NOMO-1 (cell line): ENCODE data around the gene CYB561D1.

Experiments
- DNase-seq, 2 experiments: peaks; one replicate each; lab custom pipeline; 2025; ENCODE audit not compliant: unreplicated experiment in 2 of 2; lab: John Stamatoyannopoulos, UW

Gene CYB561D1

DNA sequence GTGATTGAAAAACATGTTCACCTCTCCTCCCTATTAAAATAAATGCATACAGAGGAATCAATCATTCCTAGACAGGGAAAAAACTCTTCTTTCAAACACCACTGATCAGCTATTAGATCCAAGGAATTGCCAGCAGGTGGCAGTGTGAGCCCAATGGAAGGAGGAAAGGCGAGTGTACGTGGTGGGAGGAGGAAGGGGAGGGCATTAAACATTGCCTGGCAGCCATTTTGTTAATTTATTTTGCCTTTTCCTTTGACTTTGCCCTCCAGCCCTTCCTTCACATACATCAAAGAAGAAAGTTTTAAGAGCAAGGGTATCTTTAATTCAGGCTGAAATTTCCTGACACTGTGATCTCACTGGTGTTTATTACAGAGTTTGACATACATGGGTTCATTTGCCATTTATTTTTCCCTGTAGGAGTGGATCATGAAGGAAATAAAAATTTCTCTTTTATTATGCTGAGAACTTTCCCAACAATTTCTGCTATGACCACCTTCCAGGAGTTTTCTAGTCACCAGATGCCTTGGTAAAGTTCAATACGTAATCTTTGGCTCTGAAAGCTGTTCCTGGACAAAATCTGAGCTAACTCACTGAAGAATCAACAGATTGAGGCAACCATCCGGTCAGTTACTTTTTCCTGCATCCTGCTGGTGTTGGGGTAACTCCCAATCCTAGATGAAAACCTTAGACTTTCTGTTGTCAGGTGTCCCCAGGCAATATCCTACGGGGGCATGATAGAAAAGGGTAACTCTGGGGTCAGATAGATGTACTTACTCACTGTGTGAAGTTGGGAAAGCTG is 52.6 kb downstream of the CYB561D1 start:
- DNase-seq, result peak; percentile 88 to 91

DNA sequence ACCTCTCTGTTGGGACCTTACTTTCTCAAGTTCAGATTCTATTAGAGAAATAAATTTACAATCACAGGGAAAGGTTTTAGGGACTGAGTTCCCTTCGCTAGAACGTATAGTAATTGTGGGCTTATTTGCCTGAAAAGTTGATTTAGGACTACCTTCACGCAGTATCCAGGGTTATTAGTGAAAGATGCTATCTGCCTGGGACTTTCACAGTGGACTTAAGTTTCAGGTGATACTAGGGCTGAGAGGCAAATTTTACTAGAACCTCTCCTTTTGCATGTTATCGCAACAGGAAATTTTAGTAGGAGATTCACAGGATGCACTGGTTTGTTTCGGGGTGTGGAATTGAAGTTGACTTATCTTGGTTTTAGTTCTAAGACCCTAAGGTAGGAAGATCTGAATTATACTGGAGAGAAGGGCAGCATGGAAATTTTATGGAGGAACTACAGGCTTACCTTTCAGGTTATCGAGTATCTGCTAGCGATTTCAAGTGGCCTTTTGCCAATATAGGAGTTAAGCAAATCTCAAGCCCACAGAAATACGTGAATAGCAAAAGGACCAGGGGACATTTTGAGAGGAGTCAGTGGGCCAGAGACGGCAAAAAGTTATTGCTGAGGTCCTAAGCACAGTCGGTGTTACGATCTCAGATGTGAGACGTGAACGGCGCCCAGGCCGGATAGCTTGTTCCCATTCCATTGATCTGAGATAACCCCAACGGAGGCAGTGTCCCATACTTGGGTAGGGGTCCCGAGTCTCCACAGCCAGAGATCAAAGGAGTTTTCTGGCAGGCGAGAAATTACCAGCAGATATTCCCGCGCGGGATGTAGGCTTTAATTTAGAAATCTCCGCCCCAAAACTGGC is 53.8 kb downstream of the CYB561D1 start:
- peak; percentile 16 to 27 for DNase-seq

DNA sequence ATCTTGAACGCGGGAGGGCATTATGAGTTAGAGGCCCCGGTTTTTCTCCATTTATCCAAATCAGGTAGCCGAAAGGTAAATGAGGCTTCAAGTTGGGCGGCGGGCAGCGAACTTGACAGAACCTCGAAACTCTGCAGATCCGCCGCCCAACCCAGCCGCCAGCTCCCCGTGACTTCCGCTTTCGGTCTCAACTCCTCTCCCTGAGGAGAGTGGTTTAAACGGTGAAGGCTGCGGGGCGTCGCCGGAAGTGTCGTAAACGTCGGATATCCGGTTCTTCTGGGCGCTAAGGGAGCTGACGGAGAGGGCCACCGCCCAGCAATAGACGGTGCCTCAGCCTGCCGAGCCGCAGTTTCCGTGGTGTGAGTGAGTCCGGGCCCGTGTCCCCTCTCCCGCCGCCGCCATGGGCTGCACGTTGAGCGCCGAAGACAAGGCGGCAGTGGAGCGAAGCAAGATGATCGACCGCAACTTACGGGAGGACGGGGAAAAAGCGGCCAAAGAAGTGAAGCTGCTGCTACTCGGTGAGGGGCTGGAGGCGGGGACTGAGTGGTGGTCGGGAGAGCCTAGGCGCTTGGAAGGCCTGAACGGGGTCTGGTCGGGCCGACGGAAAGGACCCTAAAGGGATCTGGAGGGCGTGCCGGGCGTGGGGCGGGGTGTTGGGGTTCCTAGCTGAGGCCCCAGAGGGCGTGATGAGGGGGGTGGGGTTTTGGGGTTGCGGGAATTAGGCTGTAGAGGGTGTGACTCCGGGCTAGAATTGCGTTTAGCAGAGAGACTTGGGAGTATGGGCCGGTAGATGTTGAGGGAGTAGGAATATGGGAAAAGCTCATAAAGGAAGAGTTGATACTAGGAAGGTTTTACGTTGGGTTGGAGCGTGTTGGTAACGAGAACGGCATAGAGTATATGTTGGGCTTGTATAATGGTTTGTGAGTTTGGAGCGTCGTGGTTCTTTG is 54.7 kb downstream of the CYB561D1 start, which contains the start of gene GNAI3:
TSS of gene GNAI3 (plus strand) at position 295 of the 947 bp plus-strand sequence. CDS start at position 401, 106 bp downstream.
- DNase-seq, result peak; percentile 92 to 97
